Measurements from ENCODE around the gene NLRP9. TPM values are rescaled to one million over a fixed set of nuclear protein-coding genes. Genes with fewer than 3 reads are reported as not detected.

Gene NLRP9
- total and polyA plus RNA-seq, 2 experiments from 2014 or later = not detected

GRCh38 chr19:55658846-55659459 lies 79.2 kb downstream of the NLRP9 start:
- Histone ChIP-seq H3K4me3 (no peak overlapping the region), H3K27me3 (no peaks in the 10 kb centered on the region), H3K9me3 (ENCODE audit: low read depth) (no peaks in the 10 kb centered on the region), H3K79me2 (peaks cover 88% of the 10 kb centered on the region), H3K36me3 (replicated peaks; ENCODE audit: insufficient read depth, low read depth) (peaks cover 5% of the 10 kb centered on the region), H4K20me1 (ENCODE audit: insufficient read depth, poor library complexity, severe bottlenecking) (peaks cover 76% of the 10 kb centered on the region), H3K4me2 (no peak overlapping the region), H3K27ac (no peak overlapping the region), H2AFZ (no peak overlapping the region), H3K9me2 (replicated peaks; ENCODE audit: insufficient read depth) (no peaks in the 10 kb centered on the region), H3K4me1 (ENCODE audit: insufficient read depth) (peaks cover 25% of the 10 kb centered on the region)
- WGBS (ENCODE audit: low lambda C conversion rate, missing lambda C conversion rate) = 94% methylated on average over 32 of the region's 37 CpGs
- DNase-seq (ENCODE audit: low spot score) = no peak
- TF ChIP-seq, protein P1, sequence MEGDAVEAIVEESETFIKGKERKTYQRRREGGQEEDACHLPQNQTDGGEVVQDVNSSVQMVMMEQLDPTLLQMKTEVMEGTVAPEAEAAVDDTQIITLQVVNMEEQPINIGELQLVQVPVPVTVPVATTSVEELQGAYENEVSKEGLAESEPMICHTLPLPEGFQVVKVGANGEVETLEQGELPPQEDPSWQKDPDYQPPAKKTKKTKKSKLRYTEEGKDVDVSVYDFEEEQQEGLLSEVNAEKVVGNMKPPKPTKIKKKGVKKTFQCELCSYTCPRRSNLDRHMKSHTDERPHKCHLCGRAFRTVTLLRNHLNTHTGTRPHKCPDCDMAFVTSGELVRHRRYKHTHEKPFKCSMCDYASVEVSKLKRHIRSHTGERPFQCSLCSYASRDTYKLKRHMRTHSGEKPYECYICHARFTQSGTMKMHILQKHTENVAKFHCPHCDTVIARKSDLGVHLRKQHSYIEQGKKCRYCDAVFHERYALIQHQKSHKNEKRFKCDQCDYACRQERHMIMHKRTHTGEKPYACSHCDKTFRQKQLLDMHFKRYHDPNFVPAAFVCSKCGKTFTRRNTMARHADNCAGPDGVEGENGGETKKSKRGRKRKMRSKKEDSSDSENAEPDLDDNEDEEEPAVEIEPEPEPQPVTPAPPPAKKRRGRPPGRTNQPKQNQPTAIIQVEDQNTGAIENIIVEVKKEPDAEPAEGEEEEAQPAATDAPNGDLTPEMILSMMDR (IDR thresholded peaks at IDR 0.05; ENCODE audit: poor library complexity) = no peak
- TF ChIP-seq EZH2phosphoT487 (IDR thresholded peaks at IDR 0.05; ENCODE audit: low read depth, severe bottlenecking, unreplicated experiment) = no peak
- TF ChIP-seq EZH2 (IDR thresholded peaks at IDR 0.05; ENCODE audit: borderline replicate concordance) = no peak

Small RNA genes within 50 kb of the gene (small RNA-seq; reads per million reads assigned to genes)
- not detected for gene AC010525.2

Other genes with a start within 250 kb of the NLRP9 start
- 0.04 and 0.80 TPM in 2 replicates for gene SSC5D, start 250.0 kb downstream of the NLRP9 start, total RNA-seq
- gene SSC5D, start 250.0 kb downstream of the NLRP9 start, polyA plus RNA-seq = 3.2 and 5.1 TPM in 2 replicates
- gene SBK2, start 201.3 kb downstream of the NLRP9 start, total RNA-seq = 0.28 and 0.30 TPM in 2 replicates
- gene SBK2, start 201.3 kb downstream of the NLRP9 start, polyA plus RNA-seq = 0.33 and 0.51 TPM in 2 replicates
- gene SBK3, start 192.9 kb downstream of the NLRP9 start, total RNA-seq = 0.57 TPM in 1 of 2 replicates, not detected in the other
- 0.92 TPM in 1 of 2 replicates, not detected in the other for gene SBK3, start 192.9 kb downstream of the NLRP9 start, polyA plus RNA-seq
- 4.1 and 5.1 TPM in 2 replicates for gene ZNF579, start 157.6 kb downstream of the NLRP9 start, total RNA-seq
- 14.8 and 21.7 TPM in 2 replicates for gene ZNF579, start 157.6 kb downstream of the NLRP9 start, polyA plus RNA-seq
- gene FIZ1, start 138.9 kb downstream of the NLRP9 start, total RNA-seq = 3.8 and 5.6 TPM in 2 replicates
- 14.0 and 16.4 TPM in 2 replicates for gene FIZ1, start 138.9 kb downstream of the NLRP9 start, polyA plus RNA-seq
- 8.4 and 12.4 TPM in 2 replicates for gene ZNF524, start 138.1 kb downstream of the NLRP9 start, total RNA-seq
- 18.5 and 19.5 TPM in 2 replicates for gene ZNF524, start 138.1 kb downstream of the NLRP9 start, polyA plus RNA-seq
- gene ZNF865, start 132.8 kb downstream of the NLRP9 start, total RNA-seq = 3.0 and 3.1 TPM in 2 replicates
- gene ZNF865, start 132.8 kb downstream of the NLRP9 start, polyA plus RNA-seq = 1.7 and 2.2 TPM in 2 replicates
- gene ZNF784, start 113.8 kb downstream of the NLRP9 start, total RNA-seq = 6.7 and 7.2 TPM in 2 replicates
- gene ZNF784, start 113.8 kb downstream of the NLRP9 start, polyA plus RNA-seq = 5.5 and 10.0 TPM in 2 replicates
- gene ZNF580, start 97.4 kb downstream of the NLRP9 start, total RNA-seq = 6.1 and 10.1 TPM in 2 replicates
- gene ZNF580, start 97.4 kb downstream of the NLRP9 start, polyA plus RNA-seq = 53.8 and 71.5 TPM in 2 replicates
- 12.2 and 17.3 TPM in 2 replicates for gene ZNF581, start 94.8 kb downstream of the NLRP9 start, total RNA-seq
- 14.2 and 22.5 TPM in 2 replicates for gene ZNF581, start 94.8 kb downstream of the NLRP9 start, polyA plus RNA-seq
- 13.0 and 18.3 TPM in 2 replicates for gene CCDC106, start 90.2 kb downstream of the NLRP9 start, total RNA-seq
- 30.5 and 31.7 TPM in 2 replicates for gene CCDC106, start 90.2 kb downstream of the NLRP9 start, polyA plus RNA-seq
- 94.6 and 99.6 TPM in 2 replicates for gene U2AF2, start 83.4 kb downstream of the NLRP9 start, total RNA-seq
- 16.1 and 18.0 TPM in 2 replicates for gene U2AF2, start 83.4 kb downstream of the NLRP9 start, polyA plus RNA-seq
- gene EPN1, start 63.2 kb downstream of the NLRP9 start, total RNA-seq = 40.2 and 74.8 TPM in 2 replicates
- gene EPN1, start 63.2 kb downstream of the NLRP9 start, polyA plus RNA-seq = 154 and 165 TPM in 2 replicates
- gene RFPL4A, start 20.7 kb upstream of the NLRP9 start, total RNA-seq = not detected in 2 replicates
- not detected in 2 replicates for gene RFPL4A, start 20.7 kb upstream of the NLRP9 start, polyA plus RNA-seq
- not detected in 2 replicates for gene RFPL4AL1, start 30.7 kb upstream of the NLRP9 start, total RNA-seq
- not detected in 2 replicates for gene RFPL4AL1, start 30.7 kb upstream of the NLRP9 start, polyA plus RNA-seq
- not detected in 2 replicates for gene NLRP11, start 93.6 kb upstream of the NLRP9 start, total RNA-seq
- gene NLRP11, start 93.6 kb upstream of the NLRP9 start, polyA plus RNA-seq = not detected in 2 replicates
- gene NLRP4, start 98.1 kb upstream of the NLRP9 start, total RNA-seq = not detected in 2 replicates
- not detected in 2 replicates for gene NLRP4, start 98.1 kb upstream of the NLRP9 start, polyA plus RNA-seq
- gene NLRP13, start 193.9 kb upstream of the NLRP9 start, total RNA-seq = not detected in 2 replicates
- gene NLRP13, start 193.9 kb upstream of the NLRP9 start, polyA plus RNA-seq = not detected in 2 replicates
- not detected in 2 replicates for gene NLRP8, start 209.4 kb upstream of the NLRP9 start, total RNA-seq
- gene NLRP8, start 209.4 kb upstream of the NLRP9 start, polyA plus RNA-seq = not detected in 2 replicates
- not detected in 2 replicates for gene NLRP5, start 248.4 kb upstream of the NLRP9 start, total RNA-seq
- gene NLRP5, start 248.4 kb upstream of the NLRP9 start, polyA plus RNA-seq = not detected in 2 replicates